Activated naive CD8-positive, alpha-beta T cell (primary cell): Measurements from ENCODE around the gene MZT2B.
"Not testable (repeated sequence)": the region's sequence is repeated elsewhere in the genome, so short reads cannot be mapped to it uniquely, and the experiment has no call there.

Source experiments
- H3K27ac Mint-ChIP-seq: one replicate; pipeline ENCODE4 v1.8.0; 2021; ENCODE audit warnings: mixed read lengths
- H3K27me3 Mint-ChIP-seq: one replicate; pipeline ENCODE4 v1.8.0; 2021; ENCODE audit warnings: mixed read lengths
- H3K36me3 Mint-ChIP-seq: one replicate; pipeline ENCODE4 v1.8.0; 2021; ENCODE audit warnings: mixed read lengths
- H3K4me1 Mint-ChIP-seq: one replicate; pipeline ENCODE4 v1.8.0; 2021; ENCODE audit warnings: low read depth, mixed read lengths
- H3K4me3 Mint-ChIP-seq: one replicate; pipeline ENCODE4 v1.8.0; 2021; ENCODE audit warnings: mild to moderate bottlenecking, mixed read lengths
- H3K9me3 Mint-ChIP-seq: one replicate; pipeline ENCODE4 v1.8.0; 2021; ENCODE audit warnings: low read depth, mixed read lengths

The MZT2B gene

DNA sequence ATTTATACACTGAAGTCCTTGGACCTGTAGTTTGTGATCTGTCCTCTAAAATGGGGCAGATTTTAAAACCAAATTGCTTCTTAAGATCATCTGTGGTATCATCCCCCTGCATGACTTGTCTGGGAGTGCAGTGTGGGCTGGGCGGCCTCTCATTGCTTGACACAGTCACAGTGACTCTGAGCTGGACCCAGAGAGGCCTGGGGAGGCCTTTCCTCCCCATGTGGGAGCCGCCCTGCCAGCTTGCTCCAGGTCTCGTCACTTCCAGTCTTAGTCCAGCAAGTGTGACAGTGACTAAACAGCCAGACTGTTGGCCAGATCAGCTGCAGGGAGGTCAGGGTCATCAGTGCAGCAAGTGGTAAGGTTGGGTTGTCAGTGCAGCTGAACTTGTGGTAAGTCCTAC is 21.1 kb downstream of the MZT2B start:
- H3K9me3 Mint-ChIP-seq, H3K4me1 Mint-ChIP-seq, H3K4me3 Mint-ChIP-seq, H3K27me3 Mint-ChIP-seq, H3K36me3 Mint-ChIP-seq, H3K27ac Mint-ChIP-seq: not testable (repeated sequence)

DNA sequence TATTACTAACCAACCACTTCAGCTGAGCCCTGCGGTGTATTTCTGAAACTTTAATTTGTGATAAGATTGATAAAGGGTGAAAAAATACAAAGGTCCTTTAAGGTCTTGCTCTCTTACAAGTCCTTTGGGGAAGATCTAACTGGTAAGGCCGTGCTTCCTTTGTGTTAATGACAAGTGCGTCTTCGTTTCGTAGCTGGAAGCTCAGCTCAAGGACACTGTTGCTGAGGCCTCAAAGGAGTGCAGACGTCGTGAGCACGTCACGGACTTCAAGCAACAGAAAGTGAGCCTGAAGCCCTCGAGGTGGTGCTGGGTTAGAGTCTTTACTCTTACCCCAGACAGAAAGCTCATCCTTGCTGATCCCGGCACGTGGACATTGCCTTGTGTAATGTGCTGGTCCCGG is 25.0 kb downstream of the MZT2B start:
- not testable (repeated sequence) for H3K36me3 Mint-ChIP-seq, H3K4me1 Mint-ChIP-seq, H3K27me3 Mint-ChIP-seq, H3K4me3 Mint-ChIP-seq, H3K27ac Mint-ChIP-seq, H3K9me3 Mint-ChIP-seq

DNA sequence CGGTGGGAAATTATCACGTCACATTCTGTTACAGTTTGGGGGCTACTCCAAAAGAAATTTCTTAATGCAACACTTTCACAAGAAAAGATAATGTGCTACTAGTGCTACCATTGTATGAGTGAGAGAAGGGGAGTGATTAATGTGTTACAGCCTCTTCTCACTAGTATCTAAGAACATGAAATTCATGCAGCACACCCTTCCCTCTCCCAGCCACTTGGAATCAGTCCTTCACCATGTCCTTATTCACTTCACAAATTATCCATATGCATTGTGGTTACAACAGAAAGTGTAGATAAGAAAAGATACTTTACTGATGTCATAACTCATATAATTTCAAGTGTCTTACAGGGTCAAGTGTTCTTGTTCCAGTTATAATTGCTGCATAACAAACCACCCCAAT is 37.1 kb downstream of the MZT2B start:
- H3K4me1 Mint-ChIP-seq, H3K4me3 Mint-ChIP-seq, H3K27ac Mint-ChIP-seq, H3K36me3 Mint-ChIP-seq, H3K9me3 Mint-ChIP-seq: not testable (repeated sequence)
- H3K27me3 Mint-ChIP-seq, result peaks cover 15% of the 10 kb centered on the region

DNA sequence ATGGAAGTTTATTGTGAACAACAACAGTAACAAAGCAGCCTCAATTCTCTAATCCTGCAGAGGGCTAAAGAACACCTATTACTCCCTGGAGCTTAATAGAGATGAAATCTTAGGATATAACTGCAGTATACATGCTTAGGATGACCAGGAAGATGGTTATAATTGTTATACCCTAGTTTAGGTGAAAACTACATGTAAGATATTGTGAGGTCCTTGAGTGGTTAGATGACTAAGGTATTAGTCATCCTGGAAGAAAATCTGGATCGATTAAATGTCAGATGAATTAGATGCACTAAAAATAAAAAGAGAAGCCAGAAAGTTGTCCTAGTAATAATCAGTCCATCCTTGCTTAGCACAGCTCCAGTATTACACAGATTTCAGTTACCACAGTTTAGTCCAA is 38.4 kb downstream of the MZT2B start:
- H3K4me1 Mint-ChIP-seq, H3K36me3 Mint-ChIP-seq, H3K9me3 Mint-ChIP-seq, H3K27ac Mint-ChIP-seq, H3K4me3 Mint-ChIP-seq: not testable (repeated sequence)
- H3K27me3 Mint-ChIP-seq, result peaks cover 13% of the 10 kb centered on the region

DNA sequence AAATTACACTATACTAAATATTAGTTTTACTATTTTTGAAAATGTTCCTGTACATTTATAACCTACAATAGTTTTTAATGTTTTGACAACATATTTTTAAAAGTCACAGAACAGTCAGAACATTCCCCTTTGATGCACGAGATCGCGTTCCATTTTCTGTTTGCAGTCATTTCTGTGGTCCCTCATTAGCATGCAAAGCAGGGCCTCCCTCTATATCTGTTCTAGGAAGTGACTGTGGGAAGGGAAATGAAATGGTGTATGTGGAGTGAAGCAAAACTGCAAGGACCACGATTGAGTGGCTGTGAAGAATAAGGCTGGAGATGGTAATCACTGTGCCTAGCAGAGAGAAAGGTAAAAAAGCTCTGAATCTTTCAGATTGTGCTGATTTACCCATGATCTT is 40.5 kb downstream of the MZT2B start:
- H3K4me1 Mint-ChIP-seq, H3K27me3 Mint-ChIP-seq, H3K4me3 Mint-ChIP-seq, H3K36me3 Mint-ChIP-seq, H3K27ac Mint-ChIP-seq, H3K9me3 Mint-ChIP-seq: not testable (repeated sequence)

DNA sequence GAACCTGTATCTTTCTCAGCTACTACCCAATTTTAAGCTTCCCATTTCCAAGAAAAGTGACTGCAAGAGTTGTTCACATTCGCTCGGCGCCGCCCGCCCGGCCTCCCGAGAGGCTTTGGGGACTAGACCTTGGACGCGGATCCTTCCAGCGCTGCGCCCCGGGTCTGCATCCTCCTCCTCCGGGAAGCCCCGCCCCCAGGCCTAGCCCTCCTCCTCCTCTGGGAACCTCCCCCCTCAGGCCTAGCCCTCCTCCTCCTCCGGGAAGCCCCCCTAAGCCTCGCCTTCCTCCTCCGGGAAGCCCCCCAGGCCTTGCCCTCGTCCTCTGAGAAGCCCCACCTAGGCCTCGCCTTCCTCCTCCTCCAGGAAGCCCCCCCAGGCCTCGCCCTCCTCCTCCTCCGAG is 45.9 kb downstream of the MZT2B start:
- H3K36me3 Mint-ChIP-seq, H3K27ac Mint-ChIP-seq, H3K4me3 Mint-ChIP-seq, H3K4me1 Mint-ChIP-seq, H3K9me3 Mint-ChIP-seq, H3K27me3 Mint-ChIP-seq: not testable (repeated sequence)

DNA sequence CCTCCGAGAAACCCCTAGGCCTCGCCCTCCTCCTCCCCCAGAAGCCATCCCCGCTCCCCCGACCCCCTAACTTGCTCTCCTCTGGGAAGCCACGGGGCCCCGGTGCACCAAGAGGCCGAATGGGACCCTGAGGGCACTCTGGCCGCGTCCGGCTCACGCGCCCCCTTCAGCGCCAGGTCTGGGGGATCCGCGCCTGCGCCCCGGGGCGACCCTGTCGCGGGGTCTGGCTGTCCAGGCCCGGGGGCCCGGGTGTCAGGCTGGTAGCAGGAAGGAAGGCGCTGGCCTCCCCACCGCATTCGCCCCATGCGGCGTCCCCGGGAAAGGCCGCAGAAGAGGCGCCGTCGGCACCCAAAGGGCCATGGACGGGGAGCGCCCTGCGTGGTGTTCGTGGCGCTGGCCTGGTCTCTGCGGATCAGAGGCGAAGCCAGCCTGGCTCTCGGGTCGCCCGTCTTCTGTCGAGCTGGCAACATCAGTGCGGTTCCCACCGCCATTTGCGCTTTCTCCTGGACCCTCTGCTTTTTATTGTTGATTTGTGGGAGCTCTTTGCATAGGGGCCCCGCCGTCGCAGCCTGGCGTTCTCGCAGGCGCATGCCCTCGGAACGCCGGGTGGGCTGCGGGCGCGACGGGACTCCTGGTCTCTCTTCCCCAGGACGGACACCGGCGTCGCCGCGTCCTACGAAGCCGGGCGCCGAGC is 46.6 kb downstream of the MZT2B start:
- H3K27me3 Mint-ChIP-seq, H3K4me1 Mint-ChIP-seq, H3K9me3 Mint-ChIP-seq, H3K4me3 Mint-ChIP-seq, H3K36me3 Mint-ChIP-seq, H3K27ac Mint-ChIP-seq: not testable (repeated sequence)

DNA sequence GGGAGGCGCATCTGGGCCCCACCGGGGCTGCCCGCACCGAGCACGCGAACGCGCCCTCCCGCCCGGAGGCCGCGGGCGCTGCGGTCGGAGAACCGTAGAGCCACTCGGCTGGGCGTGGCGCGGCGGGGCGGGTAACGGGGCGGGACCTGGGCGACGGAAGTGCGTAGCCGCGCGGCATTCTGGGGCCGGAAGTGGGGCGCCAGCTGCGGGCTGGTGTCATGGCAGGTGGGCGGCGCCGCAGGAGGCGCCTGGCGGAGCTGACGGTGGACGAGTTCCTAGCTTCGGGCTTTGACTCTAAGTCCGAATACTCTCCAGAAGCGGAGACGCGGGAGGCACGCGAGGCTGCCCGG is 47.1 kb downstream of the MZT2B start:
- not testable (repeated sequence) for H3K9me3 Mint-ChIP-seq, H3K4me3 Mint-ChIP-seq, H3K27ac Mint-ChIP-seq, H3K36me3 Mint-ChIP-seq, H3K27me3 Mint-ChIP-seq, H3K4me1 Mint-ChIP-seq

DNA sequence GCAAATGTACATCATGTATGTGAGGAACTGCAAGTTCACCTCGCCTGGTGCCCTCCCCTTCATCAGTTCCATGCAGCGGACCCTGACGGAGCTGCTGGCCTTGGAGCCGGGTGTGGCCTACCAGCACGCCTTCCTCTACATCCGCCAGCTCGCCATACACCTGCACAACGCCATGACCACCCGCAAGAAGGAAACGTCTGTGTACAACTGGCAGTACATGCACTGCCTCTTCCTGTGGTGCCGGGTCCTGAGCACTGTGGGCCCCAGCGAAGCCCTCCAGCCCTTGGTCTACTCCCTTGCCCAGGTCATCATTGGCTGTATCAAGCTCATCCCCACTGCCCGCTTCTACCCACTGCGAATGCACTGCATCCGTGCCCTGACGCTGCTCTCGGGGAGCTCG is 48.3 kb downstream of the MZT2B start:
- H3K27me3 Mint-ChIP-seq, H3K4me1 Mint-ChIP-seq, H3K27ac Mint-ChIP-seq, H3K36me3 Mint-ChIP-seq, H3K4me3 Mint-ChIP-seq, H3K9me3 Mint-ChIP-seq: not testable (repeated sequence)

DNA sequence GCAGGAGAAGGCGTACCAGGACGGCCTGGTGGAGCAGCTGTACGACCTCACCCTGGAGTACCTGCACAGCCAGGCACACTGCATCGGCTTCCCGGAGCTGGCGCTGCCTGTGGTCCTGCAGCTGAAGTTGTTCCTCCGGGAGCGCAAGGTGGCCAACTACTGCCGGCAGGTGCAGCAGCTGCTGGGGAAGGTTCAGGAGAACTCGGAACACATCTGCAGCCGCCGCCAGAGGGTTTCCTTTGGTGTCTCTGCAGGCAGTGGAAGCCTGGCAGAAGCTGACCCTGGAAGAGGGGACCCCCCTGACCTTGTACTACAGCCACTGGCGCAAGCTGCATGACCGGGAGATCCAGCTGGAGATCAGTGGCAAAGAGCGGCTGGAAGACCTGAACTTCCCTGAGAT is 48.8 kb downstream of the MZT2B start:
- H3K4me3 Mint-ChIP-seq, H3K9me3 Mint-ChIP-seq, H3K4me1 Mint-ChIP-seq, H3K27me3 Mint-ChIP-seq, H3K27ac Mint-ChIP-seq, H3K36me3 Mint-ChIP-seq: not testable (repeated sequence)

DNA sequence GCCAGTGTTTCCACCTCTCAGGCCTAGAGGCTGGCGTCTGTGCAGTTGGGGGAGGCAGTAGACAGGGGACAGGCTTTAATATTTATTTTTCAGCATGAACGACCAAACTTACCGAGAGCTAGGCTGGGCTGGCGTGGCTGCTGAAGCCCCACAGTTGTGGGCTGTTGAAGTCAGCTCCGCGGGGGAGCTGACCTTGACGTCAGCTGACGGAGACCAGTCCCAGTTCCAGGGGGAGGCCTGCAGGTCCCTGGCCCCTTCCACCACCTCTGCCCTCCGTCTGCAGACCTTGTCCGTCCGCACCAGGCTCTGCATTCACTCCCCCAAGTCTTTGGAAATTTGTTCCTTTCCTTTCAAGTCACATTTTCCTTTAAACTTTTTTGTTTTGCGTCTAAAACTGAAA is 49.6 kb downstream of the MZT2B start:
- no peak overlapping the region for H3K4me3 Mint-ChIP-seq
- H3K9me3 Mint-ChIP-seq, result peaks cover under 1% of the 10 kb centered on the region
- H3K27ac Mint-ChIP-seq, result no peak overlapping the region
- H3K27me3 Mint-ChIP-seq, result peaks cover 3% of the 10 kb centered on the region
- H3K36me3 Mint-ChIP-seq, result no peaks in the 10 kb centered on the region
- H3K4me1 Mint-ChIP-seq, result no peaks in the 10 kb centered on the region

DNA sequence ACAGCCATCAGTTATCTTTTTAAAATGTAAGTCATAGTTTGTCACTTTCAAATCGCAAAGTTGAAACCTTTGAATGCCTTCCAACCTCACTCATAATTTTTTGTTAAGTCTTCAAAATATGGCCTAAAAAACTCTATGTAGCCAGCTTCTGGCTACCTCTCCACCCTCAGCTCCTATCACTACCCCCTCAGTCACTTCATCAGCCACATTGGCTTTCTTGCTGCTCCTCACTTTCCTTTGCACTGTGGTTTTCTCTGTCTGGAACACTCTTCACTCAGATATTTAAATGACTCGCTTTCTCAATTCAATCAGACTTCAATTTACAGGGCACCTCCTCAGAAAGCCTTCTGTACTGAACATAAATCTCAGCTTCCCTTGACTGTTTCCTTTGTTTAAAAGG is 51.0 kb downstream of the MZT2B start:
- not testable (repeated sequence) for H3K9me3 Mint-ChIP-seq, H3K4me1 Mint-ChIP-seq, H3K36me3 Mint-ChIP-seq, H3K27ac Mint-ChIP-seq, H3K27me3 Mint-ChIP-seq, H3K4me3 Mint-ChIP-seq

DNA sequence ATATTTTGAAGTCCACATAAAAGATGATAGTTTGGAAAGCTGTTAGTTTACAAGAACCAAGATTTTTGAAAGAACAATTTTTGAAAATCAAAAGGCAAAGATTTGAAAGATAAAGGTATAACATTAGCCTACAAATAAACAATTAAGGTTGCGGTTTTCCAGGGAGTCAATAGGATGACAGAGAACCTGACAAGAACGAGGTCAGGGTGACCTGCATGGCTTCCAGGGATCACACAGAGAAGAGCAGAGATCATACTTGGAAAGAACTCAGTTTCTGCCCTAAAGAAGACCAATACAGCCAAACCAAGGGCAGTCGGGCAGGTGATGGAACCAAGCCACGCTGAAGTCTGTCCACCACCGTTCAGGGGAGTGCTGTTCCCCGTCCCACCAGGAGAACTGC is 57.5 kb downstream of the MZT2B start:
- H3K36me3 Mint-ChIP-seq, H3K9me3 Mint-ChIP-seq, H3K4me1 Mint-ChIP-seq, H3K4me3 Mint-ChIP-seq, H3K27me3 Mint-ChIP-seq, H3K27ac Mint-ChIP-seq: not testable (repeated sequence)
